ENCODE results near the gene NXPH1.
"Not testable (repeated sequence)": the region's sequence is repeated elsewhere in the genome, so short reads cannot be mapped to it uniquely, and the experiment has no call there.

The NXPH1 gene

GRCh38 chr7:8719102-8719501 is 285.7 kb downstream of the NXPH1 start:
- no peak overlapping the region for H3K27ac ChIP-seq (ENCODE audit: low read depth, low read length)
- H3K4me3 ChIP-seq (ENCODE audit: low read length): no peak overlapping the region
- H3K27me3 ChIP-seq (ENCODE audit: control insufficient read depth, insufficient read depth, low read length): no peaks in the 10 kb centered on the region
- H3K4me1 ChIP-seq (ENCODE audit: control insufficient read depth, insufficient read depth, low read length): no peaks in the 10 kb centered on the region
- no peaks in the 10 kb centered on the region for H3K36me3 ChIP-seq (ENCODE audit: control insufficient read depth, insufficient read depth, low read length)
- H3K9ac ChIP-seq (ENCODE audit: low read length): no peak overlapping the region

GRCh38 chr7:8724080-8724718 is 290.8 kb downstream of the NXPH1 start:
- Histone ChIP-seq H3K4me3 (ENCODE audit: low read length) (no peak overlapping the region), H3K27me3 (ENCODE audit: control insufficient read depth, insufficient read depth, low read length) (no peaks in the 10 kb centered on the region), H3K27ac (ENCODE audit: low read depth, low read length) (no peak overlapping the region), H3K4me1 (ENCODE audit: control insufficient read depth, insufficient read depth, low read length) (no peaks in the 10 kb centered on the region), H3K9ac (ENCODE audit: low read length) (no peak overlapping the region), H3K36me3 (ENCODE audit: control insufficient read depth, insufficient read depth, low read length) (no peaks in the 10 kb centered on the region)

- H3K4me1 ChIP-seq (ENCODE audit: control insufficient read depth, insufficient read depth, low read length); H3K27me3 ChIP-seq (ENCODE audit: control insufficient read depth, insufficient read depth, low read length); H3K27ac ChIP-seq (ENCODE audit: low read depth, low read length); H3K36me3 ChIP-seq (ENCODE audit: control insufficient read depth, insufficient read depth, low read length); H3K9ac ChIP-seq (ENCODE audit: low read length); H3K4me3 ChIP-seq (ENCODE audit: low read length): not testable (repeated sequence)
These were observed 298.3 kb downstream of the NXPH1 start for GRCh38 chr7:8731756-8732155.

- Histone ChIP-seq H3K27ac (ENCODE audit: low read depth, low read length) (no peak overlapping the region), H3K4me1 (ENCODE audit: control insufficient read depth, insufficient read depth, low read length) (no peaks in the 10 kb centered on the region), H3K9ac (ENCODE audit: low read length) (no peak overlapping the region), H3K27me3 (ENCODE audit: control insufficient read depth, insufficient read depth, low read length) (no peaks in the 10 kb centered on the region), H3K4me3 (ENCODE audit: low read length) (no peak overlapping the region), H3K36me3 (ENCODE audit: control insufficient read depth, insufficient read depth, low read length) (no peaks in the 10 kb centered on the region)
These were observed 306.4 kb downstream of the NXPH1 start for GRCh38 chr7:8739837-8740236.

- Histone ChIP-seq H3K27me3 (ENCODE audit: control insufficient read depth, insufficient read depth, low read length) (no peaks in the 10 kb centered on the region), H3K27ac (ENCODE audit: low read depth, low read length) (no peak overlapping the region), H3K9ac (ENCODE audit: low read length) (no peak overlapping the region), H3K36me3 (ENCODE audit: control insufficient read depth, insufficient read depth, low read length) (no peaks in the 10 kb centered on the region), H3K4me3 (ENCODE audit: low read length) (no peak overlapping the region), H3K4me1 (ENCODE audit: control insufficient read depth, insufficient read depth, low read length) (no peaks in the 10 kb centered on the region)
These were observed 309.4 kb downstream of the NXPH1 start for GRCh38 chr7:8742837-8743236.

- no peak overlapping the region for H3K4me3 ChIP-seq (ENCODE audit: low read length)
- H3K27ac ChIP-seq (ENCODE audit: low read depth, low read length): no peak overlapping the region
- H3K4me1 ChIP-seq (ENCODE audit: control insufficient read depth, insufficient read depth, low read length): no peaks in the 10 kb centered on the region
- no peaks in the 10 kb centered on the region for H3K27me3 ChIP-seq (ENCODE audit: control insufficient read depth, insufficient read depth, low read length)
- H3K9ac ChIP-seq (ENCODE audit: low read length): no peak overlapping the region
- H3K36me3 ChIP-seq (ENCODE audit: control insufficient read depth, insufficient read depth, low read length): no peaks in the 10 kb centered on the region
These were observed 313.9 kb downstream of the NXPH1 start for GRCh38 chr7:8747338-8747737.

GRCh38 chr7:8751557-8752231 is 318.3 kb downstream of the NXPH1 start:
- no peaks in the 10 kb centered on the region for H3K4me1 ChIP-seq (ENCODE audit: control insufficient read depth, insufficient read depth, low read length)
- H3K4me3 ChIP-seq (ENCODE audit: low read length): no peak overlapping the region
- no peaks in the 10 kb centered on the region for H3K27me3 ChIP-seq (ENCODE audit: control insufficient read depth, insufficient read depth, low read length)
- H3K27ac ChIP-seq (ENCODE audit: low read depth, low read length): no peak overlapping the region
- H3K36me3 ChIP-seq (ENCODE audit: control insufficient read depth, insufficient read depth, low read length): no peaks in the 10 kb centered on the region
- H3K9ac ChIP-seq (ENCODE audit: low read length): no peak overlapping the region

- H3K27me3 ChIP-seq (ENCODE audit: control insufficient read depth, insufficient read depth, low read length): no peaks in the 10 kb centered on the region
- no peak overlapping the region for H3K27ac ChIP-seq (ENCODE audit: low read depth, low read length)
- no peaks in the 10 kb centered on the region for H3K4me1 ChIP-seq (ENCODE audit: control insufficient read depth, insufficient read depth, low read length)
- no peak overlapping the region for H3K9ac ChIP-seq (ENCODE audit: low read length)
- H3K4me3 ChIP-seq (ENCODE audit: low read length): no peak overlapping the region
- H3K36me3 ChIP-seq (ENCODE audit: control insufficient read depth, insufficient read depth, low read length): no peaks in the 10 kb centered on the region
These were observed 319.9 kb downstream of the NXPH1 start for GRCh38 chr7:8753355-8753754.

- no peak overlapping the region for H3K27ac ChIP-seq (ENCODE audit: low read depth, low read length)
- no peak overlapping the region for H3K9ac ChIP-seq (ENCODE audit: low read length)
- no peaks in the 10 kb centered on the region for H3K36me3 ChIP-seq (ENCODE audit: control insufficient read depth, insufficient read depth, low read length)
- no peaks in the 10 kb centered on the region for H3K4me1 ChIP-seq (ENCODE audit: control insufficient read depth, insufficient read depth, low read length)
- no peak overlapping the region for H3K4me3 ChIP-seq (ENCODE audit: low read length)
- no peaks in the 10 kb centered on the region for H3K27me3 ChIP-seq (ENCODE audit: control insufficient read depth, insufficient read depth, low read length)
These were observed 328.3 kb downstream of the NXPH1 start for GRCh38 chr7:8761731-8762130.

- H3K27me3 ChIP-seq (ENCODE audit: control insufficient read depth, insufficient read depth, low read length): no peaks in the 10 kb centered on the region
- no peaks in the 10 kb centered on the region for H3K36me3 ChIP-seq (ENCODE audit: control insufficient read depth, insufficient read depth, low read length)
- H3K4me3 ChIP-seq (ENCODE audit: low read length): no peak overlapping the region
- H3K4me1 ChIP-seq (ENCODE audit: control insufficient read depth, insufficient read depth, low read length): no peaks in the 10 kb centered on the region
- no peak overlapping the region for H3K27ac ChIP-seq (ENCODE audit: low read depth, low read length)
- no peak overlapping the region for H3K9ac ChIP-seq (ENCODE audit: low read length)
These were observed 329.4 kb downstream of the NXPH1 start for GRCh38 chr7:8762803-8763202.

- Histone ChIP-seq H3K36me3 (ENCODE audit: control insufficient read depth, insufficient read depth, low read length) (no peaks in the 10 kb centered on the region), H3K27me3 (ENCODE audit: control insufficient read depth, insufficient read depth, low read length) (no peaks in the 10 kb centered on the region), H3K9ac (ENCODE audit: low read length) (no peak overlapping the region), H3K4me3 (ENCODE audit: low read length) (no peak overlapping the region), H3K27ac (ENCODE audit: low read depth, low read length) (no peak overlapping the region), H3K4me1 (ENCODE audit: control insufficient read depth, insufficient read depth, low read length) (no peaks in the 10 kb centered on the region)
These were observed 332.0 kb downstream of the NXPH1 start for GRCh38 chr7:8765374-8765773.

- H3K4me1 ChIP-seq (ENCODE audit: control insufficient read depth, insufficient read depth, low read length): no peaks in the 10 kb centered on the region
- no peak overlapping the region for H3K9ac ChIP-seq (ENCODE audit: low read length)
- H3K4me3 ChIP-seq (ENCODE audit: low read length): no peak overlapping the region
These were observed 340.1 kb downstream of the NXPH1 start for GRCh38 chr7:8773518-8773917.

GRCh38 chr7:8778459-8778858 is 345.1 kb downstream of the NXPH1 start:
- H3K4me1 ChIP-seq (ENCODE audit: control insufficient read depth, insufficient read depth, low read length): no peaks in the 10 kb centered on the region
- H3K4me3 ChIP-seq (ENCODE audit: low read length): no peak overlapping the region
- no peak overlapping the region for H3K27ac ChIP-seq (ENCODE audit: low read depth, low read length)
- no peaks in the 10 kb centered on the region for H3K36me3 ChIP-seq (ENCODE audit: control insufficient read depth, insufficient read depth, low read length)
- no peaks in the 10 kb centered on the region for H3K27me3 ChIP-seq (ENCODE audit: control insufficient read depth, insufficient read depth, low read length)
- H3K9ac ChIP-seq (ENCODE audit: low read length): no peak overlapping the region

More at GRCh38 chr7:8773518-8773917, 340.1 kb downstream of the NXPH1 start:
- Histone ChIP-seq H3K36me3 (ENCODE audit: control insufficient read depth, insufficient read depth, low read length) (no peaks in the 10 kb centered on the region), H3K27ac (ENCODE audit: low read depth, low read length) (no peak overlapping the region), H3K27me3 (ENCODE audit: control insufficient read depth, insufficient read depth, low read length) (no peaks in the 10 kb centered on the region)
